Measurements from ENCODE around the gene MGAT1. TPM values are rescaled to one million over a fixed set of nuclear protein-coding genes. Genes with fewer than 3 reads are reported as not detected.
A peak's percentile ranks its signal among the peaks of the same experiment; 100 is the strongest.

MGAT1 gene
- total and polyA plus RNA-seq, 2 of the 8 experiments (the other 6 are each of a cell fraction or from before 2014, with no cell fraction given) = 66.8 to 77.0 TPM

DNA sequence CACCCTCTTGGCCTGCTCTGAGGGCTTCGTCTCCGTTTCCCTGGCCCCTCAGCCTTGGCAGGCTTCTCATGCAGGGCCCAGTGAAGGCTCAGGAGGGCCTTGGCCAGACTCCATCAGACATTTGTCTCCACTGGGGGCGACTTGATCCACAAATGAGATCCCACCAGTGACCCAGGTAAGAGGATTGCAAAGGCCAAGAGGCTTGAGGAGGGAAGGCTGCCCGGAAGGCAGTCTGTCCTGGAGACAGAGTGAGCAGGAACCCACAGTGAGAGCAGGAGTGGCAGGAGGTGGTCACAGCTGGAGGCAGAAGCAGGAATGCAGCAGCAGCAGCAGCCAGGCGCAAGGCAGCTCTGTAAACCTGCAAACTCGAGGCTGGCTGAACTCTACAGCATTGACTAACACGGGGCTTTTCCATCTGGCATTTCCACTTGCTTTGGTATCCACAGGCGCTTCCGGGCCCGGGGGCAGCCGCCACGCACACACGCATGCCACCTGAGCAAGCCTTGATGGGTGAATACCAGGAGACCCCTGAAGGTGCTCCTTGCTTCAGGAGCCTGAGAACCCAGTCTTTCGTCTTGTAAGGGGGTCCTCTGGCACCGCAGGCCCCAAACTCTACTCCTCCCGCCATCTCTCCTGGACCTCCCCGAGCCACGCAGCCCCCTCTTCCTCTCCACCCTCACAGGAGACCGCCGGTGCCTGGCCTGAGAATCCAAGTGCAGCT lies 14.7 kb downstream of the MGAT1 start:
- Histone ChIP-seq H4K5ac (ENCODE audit: insufficient read length, low read depth, low read length) (no peak overlapping the region), H3K79me2 (ENCODE audit: control insufficient read depth in 1 of 2, insufficient read depth in 2 of 2, low read length in 2 of 2) (peaks cover 0 to 4% of the 10 kb centered on the region in 2 experiments; a peak in 1 of 4 replicates), H3K4me3 (ENCODE audit: extremely low read depth in 1 of 4, insufficient read depth in 2 of 4, low read depth in 3 of 4, low read length in 4 of 4) (no peak overlapping the region), H2AFZ (ENCODE audit: low read length) (no peak overlapping the region), H4K8ac (ENCODE audit: extremely low read depth, insufficient read depth, low read length) (no peak overlapping the region; the same call in 1 of the 2 replicates), H3K23me2 (ENCODE audit: low read depth, low read length) (no peaks in the 10 kb centered on the region), H2BK5ac (ENCODE audit: low read depth, low read length) (peak overlapping the region; percentile 52; the same call in 1 of the 2 replicates), H3K9me3 (ENCODE audit: insufficient read depth in 2 of 2, low read depth in 1 of 2, low read length in 1 of 2) (no peaks in the 10 kb centered on the region), H2BK120ac (replicated peaks; ENCODE audit: low read depth, low read length) (peak overlapping the region; percentile 6), H3K14ac (ENCODE audit: insufficient read length) (no peak overlapping the region), H2BK15ac (ENCODE audit: low read length) (peak overlapping the region; percentile 92; the same call in 1 of the 2 replicates), H3K27ac (ENCODE audit: low read depth, low read length) (no peak overlapping the region; the same call in 1 of the 2 replicates), H3K23ac (ENCODE audit: insufficient read length) (no peak overlapping the region), H3K27me3 (replicated peaks in 1 of 4; ENCODE audit: control insufficient read depth in 3 of 4, extremely low read depth in 1 of 4, insufficient read depth in 3 of 4, low read length in 3 of 4) (no peaks in the 10 kb centered on the region), H3K4me1 (replicated peaks in 1 of 4; ENCODE audit: control insufficient read depth in 3 of 4, insufficient read depth in 4 of 4, low read length in 3 of 4) (peaks cover 17 to 34% (median 26%) of the 10 kb centered on the region in 4 experiments), H3K4me2 (ENCODE audit: insufficient read depth in 1 of 2, low read depth in 2 of 2, low read length in 2 of 2) (0 out of 4 replicates have a peak overlapping the region, but pooled peaks of 1 of the 2 experiments have one; percentile 1), H4K20me1 (replicated peaks in 1 of 2; ENCODE audit: control insufficient read depth in 1 of 2, insufficient read depth in 2 of 2, low read length in 2 of 2) (peaks cover 0 to 11% of the 10 kb centered on the region in 2 experiments), H4K91ac (replicated peaks; ENCODE audit: insufficient read length, low read length) (peak overlapping the region; percentile 67), H3K18ac (ENCODE audit: extremely low read depth, low read length) (peak overlapping the region; percentile 78), H2BK20ac (ENCODE audit: low read length) (no peak overlapping the region), H2BK12ac (ENCODE audit: low read depth, low read length) (peak overlapping the region; percentile 84; the same call in 1 of the 2 replicates), H3K36me3 (ENCODE audit: control insufficient read depth in 2 of 4, insufficient read depth in 4 of 4, low read length in 3 of 4) (peaks cover 2 to 13% (median 11%) of the 10 kb centered on the region in 4 experiments; a peak in 6 of 8 replicates), H3K79me1 (ENCODE audit: low read depth, low read length) (peaks cover 10% of the 10 kb centered on the region), H3K56ac (replicated peaks; ENCODE audit: insufficient read length, low read depth, low read length) (no peak overlapping the region), H2AK5ac (ENCODE audit: low read depth, low read length) (no peak overlapping the region), H3K9ac (replicated peaks in 1 of 4; ENCODE audit: extremely low read depth in 1 of 4, low read depth in 3 of 4, low read length in 3 of 4) (no peak overlapping the region), H3K4ac (replicated peaks; ENCODE audit: insufficient read length, low read depth, low read length) (peak overlapping the region; percentile 24)
- no peak for FAIRE-seq
- ChIA-PET POLR2A (ENCODE audit: partially characterized antibody) (interaction anchor here (0.5 to 1.9 kb wide), 5 partner anchors 8 to 43 kb away, joined by 3 to 8 read pairs (median 3); no protein-coding TSS in a partner anchor), CTCF (ENCODE audit: partially characterized antibody) (interaction anchor here (0.6 to 10.6 kb wide), 4 partner anchors 9 to 397 kb away, joined by 3 to 99 read pairs (median 4); partner anchors contain the start of gene MGAT1)
- TF ChIP-seq TEAD4 (IDR thresholded peaks at IDR 0.05; ENCODE audit: low read depth, low read length) (peak; percentile 83), BACH1 (IDR thresholded peaks at IDR 0.05; ENCODE audit: low read length) (peak; percentile 36; the same call in 1 of the 2 replicates), RBBP5 (IDR thresholded peaks at IDR 0.05; ENCODE audit: borderline replicate concordance, low read depth, low read length) (no peak)
- TF ChIP-seq, protein P1, sequence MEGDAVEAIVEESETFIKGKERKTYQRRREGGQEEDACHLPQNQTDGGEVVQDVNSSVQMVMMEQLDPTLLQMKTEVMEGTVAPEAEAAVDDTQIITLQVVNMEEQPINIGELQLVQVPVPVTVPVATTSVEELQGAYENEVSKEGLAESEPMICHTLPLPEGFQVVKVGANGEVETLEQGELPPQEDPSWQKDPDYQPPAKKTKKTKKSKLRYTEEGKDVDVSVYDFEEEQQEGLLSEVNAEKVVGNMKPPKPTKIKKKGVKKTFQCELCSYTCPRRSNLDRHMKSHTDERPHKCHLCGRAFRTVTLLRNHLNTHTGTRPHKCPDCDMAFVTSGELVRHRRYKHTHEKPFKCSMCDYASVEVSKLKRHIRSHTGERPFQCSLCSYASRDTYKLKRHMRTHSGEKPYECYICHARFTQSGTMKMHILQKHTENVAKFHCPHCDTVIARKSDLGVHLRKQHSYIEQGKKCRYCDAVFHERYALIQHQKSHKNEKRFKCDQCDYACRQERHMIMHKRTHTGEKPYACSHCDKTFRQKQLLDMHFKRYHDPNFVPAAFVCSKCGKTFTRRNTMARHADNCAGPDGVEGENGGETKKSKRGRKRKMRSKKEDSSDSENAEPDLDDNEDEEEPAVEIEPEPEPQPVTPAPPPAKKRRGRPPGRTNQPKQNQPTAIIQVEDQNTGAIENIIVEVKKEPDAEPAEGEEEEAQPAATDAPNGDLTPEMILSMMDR (IDR thresholded peaks at IDR 0.05; ENCODE audit: control extremely low read depth in 1 of 3, insufficient read depth in 1 of 3, low read depth in 1 of 3, low read length in 3 of 3) = peak in 1 of 3 experiments; percentile 2; a peak in 1 of 4 replicates
- TF ChIP-seq, protein P2, sequence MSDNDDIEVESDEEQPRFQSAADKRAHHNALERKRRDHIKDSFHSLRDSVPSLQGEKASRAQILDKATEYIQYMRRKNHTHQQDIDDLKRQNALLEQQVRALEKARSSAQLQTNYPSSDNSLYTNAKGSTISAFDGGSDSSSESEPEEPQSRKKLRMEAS (IDR thresholded peaks at IDR 0.05) = peak; percentile 60; the same call in 1 of the 2 replicates
- TF ChIP-seq, protein P3, sequence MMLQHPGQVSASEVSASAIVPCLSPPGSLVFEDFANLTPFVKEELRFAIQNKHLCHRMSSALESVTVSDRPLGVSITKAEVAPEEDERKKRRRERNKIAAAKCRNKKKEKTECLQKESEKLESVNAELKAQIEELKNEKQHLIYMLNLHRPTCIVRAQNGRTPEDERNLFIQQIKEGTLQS (IDR thresholded peaks at IDR 0.05; ENCODE audit: insufficient read depth, low read depth, low read length) = no peak
- WGBS, 2 experiments (ENCODE audit: extremely low coverage in 1 of 2, insufficient coverage in 1 of 2, insufficient read length in 1 of 2, insufficient replicate concordance in 2 of 2, low coverage in 1 of 2, low lambda C conversion rate in 2 of 2, missing lambda C conversion rate in 1 of 2) = 79% methylated on average over 20 of the region's 20 CpGs; no CpG with 5 or more reads in 1 of the 2 experiments
- DNase-seq (ENCODE audit: low read depth in 1 of 2, low spot score in 2 of 2) = no peak
